MCF 10A (cell line): ENCODE measurements around the gene ZNF431. TPM values are rescaled to one million over a fixed set of nuclear protein-coding genes. Genes with fewer than 3 reads are reported as not detected.

Experiments used
- BruUV-seq: library from RNA; stranded (reverse); fragments of 400-500 nt; replicated peaks from 2 replicates; lab custom pipeline; 2021; lab: Mats Ljungman, UMichigan
- CTCF ChIA-PET: fragments of 300-600 bp; sonication (Branson Sonifier 250); formaldehyde crosslinking; extraction: SDS; loops from one replicate; lab custom pipeline; 2021; ENCODE audit warnings: antibody characterized with exemption, inconsistent platforms; lab: Yijun Ruan, JAX
- POLR2A ChIA-PET: fragments of 300-600, 350-650 bp; sonication (Branson Sonifier 250); formaldehyde crosslinking; extraction: SDS; loops from one replicate; lab custom pipeline; 2020; ENCODE audit warnings: antibody characterized with exemption, inconsistent platforms; lab: Yijun Ruan, JAX
- DNase-seq: peaks from one replicate; pipeline ENCODE4 v3.0.0-alpha.2; 2018; ENCODE audit not compliant: unreplicated experiment
- H3K27ac Mint-ChIP-seq: one replicate; pipeline ENCODE4 v1.8.0; 2022; ENCODE audit warnings: mild to moderate bottlenecking, low read depth, mixed read lengths; ENCODE audit not compliant: unreplicated experiment
- H3K27me3 Mint-ChIP-seq: one replicate; pipeline ENCODE4 v1.8.0; 2022; ENCODE audit warnings: mixed read lengths; ENCODE audit not compliant: insufficient read depth, unreplicated experiment
- H3K36me3 Mint-ChIP-seq: one replicate; pipeline ENCODE4 v1.8.0; 2022; ENCODE audit warnings: mild to moderate bottlenecking, moderate library complexity, mixed read lengths; ENCODE audit not compliant: insufficient read depth, unreplicated experiment
- H3K4me1 Mint-ChIP-seq: one replicate; pipeline ENCODE4 v1.8.0; 2022; ENCODE audit warnings: mixed read lengths; ENCODE audit not compliant: insufficient read depth, unreplicated experiment
- H3K4me3 Mint-ChIP-seq: one replicate; pipeline ENCODE4 v1.8.0; 2022; ENCODE audit warnings: mild to moderate bottlenecking, moderate library complexity, mixed read lengths; ENCODE audit not compliant: unreplicated experiment
- H3K9me3 Mint-ChIP-seq: one replicate; pipeline ENCODE4 v1.8.0; 2022; ENCODE audit warnings: mixed read lengths; ENCODE audit not compliant: unreplicated experiment
- intact Hi-C: fragments of 100-400 bp; cut with micrococcal nuclease; formaldehyde crosslinking; loops from 2 replicates; pipeline ENCODE4 v1.14.1; 2022
- total RNA-seq: library from RNA; stranded (reverse); gene quantifications from 2 replicates; pipeline ENCODE4 v1.2.3, GENCODE V29; 2022
- TF ChIP-seq, protein P1 (sequence below): fragments of 200-600 bp; IDR thresholded peaks from one replicate; pipeline ENCODE4 v1.8.0; 2022; ENCODE audit warnings: antibody characterized with exemption, mild to moderate bottlenecking; ENCODE audit not compliant: unreplicated experiment

ZNF431 gene
- total RNA-seq, 1 experiment from 2014 or later: 17.2 TPM

GRCh38 chr19:21098291-21098690, 43.5 kb upstream of the ZNF431 start:
- ChIA-PET POLR2A (interaction anchor here (0.7 to 1.8 kb wide), 2 partner anchors 15 to 16 kb away, joined by 3 read pairs; partner anchors contain the start of gene ZNF714), CTCF (no interaction called here)
- intact Hi-C loops: no loop called here
- Mint-ChIP-seq H3K36me3 (peaks cover 37% of the 10 kb centered on the region), H3K4me1 (no peaks in the 10 kb centered on the region), H3K4me3 (no peak overlapping the region), H3K27me3 (no peaks in the 10 kb centered on the region), H3K27ac (no peak overlapping the region), H3K9me3 (no peaks in the 10 kb centered on the region)
- no peak for DNase-seq
- TF ChIP-seq, protein P1, sequence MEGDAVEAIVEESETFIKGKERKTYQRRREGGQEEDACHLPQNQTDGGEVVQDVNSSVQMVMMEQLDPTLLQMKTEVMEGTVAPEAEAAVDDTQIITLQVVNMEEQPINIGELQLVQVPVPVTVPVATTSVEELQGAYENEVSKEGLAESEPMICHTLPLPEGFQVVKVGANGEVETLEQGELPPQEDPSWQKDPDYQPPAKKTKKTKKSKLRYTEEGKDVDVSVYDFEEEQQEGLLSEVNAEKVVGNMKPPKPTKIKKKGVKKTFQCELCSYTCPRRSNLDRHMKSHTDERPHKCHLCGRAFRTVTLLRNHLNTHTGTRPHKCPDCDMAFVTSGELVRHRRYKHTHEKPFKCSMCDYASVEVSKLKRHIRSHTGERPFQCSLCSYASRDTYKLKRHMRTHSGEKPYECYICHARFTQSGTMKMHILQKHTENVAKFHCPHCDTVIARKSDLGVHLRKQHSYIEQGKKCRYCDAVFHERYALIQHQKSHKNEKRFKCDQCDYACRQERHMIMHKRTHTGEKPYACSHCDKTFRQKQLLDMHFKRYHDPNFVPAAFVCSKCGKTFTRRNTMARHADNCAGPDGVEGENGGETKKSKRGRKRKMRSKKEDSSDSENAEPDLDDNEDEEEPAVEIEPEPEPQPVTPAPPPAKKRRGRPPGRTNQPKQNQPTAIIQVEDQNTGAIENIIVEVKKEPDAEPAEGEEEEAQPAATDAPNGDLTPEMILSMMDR: no peak
- BruUV-seq: no TSS peak

GRCh38 chr19:21101521-21102242, 40.2 kb upstream of the ZNF431 start:
- DNase-seq: no peak
- H3K27ac Mint-ChIP-seq: no peak overlapping the region
- peaks cover 53% of the 10 kb centered on the region for H3K36me3 Mint-ChIP-seq
- H3K9me3 Mint-ChIP-seq: no peaks in the 10 kb centered on the region
- no peaks in the 10 kb centered on the region for H3K4me1 Mint-ChIP-seq
- CTCF ChIA-PET: interaction anchor here (0.7 kb wide), 1 partner anchor 12 kb away, joined by 3 read pairs; no protein-coding TSS in a partner anchor
- BruUV-seq: no TSS peak
- intact Hi-C loops: no loop called here
- H3K27me3 Mint-ChIP-seq: no peaks in the 10 kb centered on the region
- H3K4me3 Mint-ChIP-seq: no peak overlapping the region
- TF ChIP-seq, protein P1: no peak
- POLR2A ChIA-PET: no interaction called here

- H3K36me3 Mint-ChIP-seq: peaks cover 48% of the 10 kb centered on the region
- BruUV-seq: no TSS peak
- no peaks in the 10 kb centered on the region for H3K4me1 Mint-ChIP-seq
- POLR2A ChIA-PET: interaction anchor here (0.7 kb wide), 1 partner anchor 18 kb away, joined by 3 read pairs; no protein-coding TSS in a partner anchor
- CTCF ChIA-PET: no interaction called here
- no peak overlapping the region for H3K4me3 Mint-ChIP-seq
- no peaks in the 10 kb centered on the region for H3K27me3 Mint-ChIP-seq
- no peak overlapping the region for H3K27ac Mint-ChIP-seq
- intact Hi-C loops: no loop called here
- H3K9me3 Mint-ChIP-seq: peaks cover 19% of the 10 kb centered on the region
- TF ChIP-seq, protein P1: no peak
- DNase-seq: no peak
Measured at GRCh38 chr19:21109116-21109515, 32.7 kb upstream of the ZNF431 start.

DNA sequence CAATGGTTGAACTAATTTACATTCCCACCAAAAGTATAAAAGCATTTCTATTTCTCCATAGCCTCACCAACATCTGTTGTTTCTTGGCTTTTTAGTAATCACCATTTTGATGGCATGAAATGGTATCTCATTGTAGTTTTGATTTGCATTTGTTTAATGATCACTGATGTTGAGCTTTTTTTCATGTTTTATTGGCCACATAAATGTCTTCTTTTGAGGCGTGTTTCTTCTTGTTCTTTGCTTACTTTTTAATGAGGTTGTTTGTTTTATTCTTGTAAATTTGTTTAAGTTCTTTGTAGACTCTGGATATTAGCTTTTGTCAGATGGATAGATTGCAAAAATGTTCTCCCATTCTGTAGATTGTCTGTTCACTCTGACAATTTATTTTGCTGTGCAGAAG, 31.7 kb upstream of the ZNF431 start:
- no peak for DNase-seq
- Mint-ChIP-seq H3K27ac (no peak overlapping the region), H3K36me3 (peaks cover 53% of the 10 kb centered on the region), H3K27me3 (no peaks in the 10 kb centered on the region), H3K4me3 (no peak overlapping the region), H3K4me1 (no peaks in the 10 kb centered on the region), H3K9me3 (peaks cover 30% of the 10 kb centered on the region)
- TF ChIP-seq, protein P1: no peak
- CTCF ChIA-PET: no interaction called here
- no TSS peak for BruUV-seq
- intact Hi-C loops: no loop called here
- POLR2A ChIA-PET: interaction anchor here (0.9 to 1.2 kb wide), 2 partner anchors 32 to 33 kb away, joined by 3 read pairs; partner anchors contain the start of gene ZNF431
